Uterus (tissue), 4 donors: ENCODE data around the gene TTC29. TPM values are rescaled to one million over a fixed set of nuclear protein-coding genes. Genes with fewer than 3 reads are reported as not detected.
A peak's percentile ranks its signal among the peaks of the same experiment; 100 is the strongest.

ENCODE experiments used
- DNase-seq, 2 donors: peaks; one replicate each; pipeline ENCODE4 v3.0.0-alpha.2; 2019 to 2020
- H3K27ac ChIP-seq, 2 donors: fragments of 200-600 bp; sonication (generic); 1 replicate in 1 of 2; 2 replicates in 1 of 2; pipeline ENCODE4 v1.5.1; 2016 to 2018
- H3K27me3 ChIP-seq, 2 donors: fragments of 200-600 bp; sonication (generic); one replicate each; pipeline ENCODE4 v1.5.1; 2018 to 2019; ENCODE audit warnings: control low read depth in 1 of 2
- H3K36me3 ChIP-seq, 2 donors: fragments of 200-600 bp; sonication (generic); one replicate each; pipeline ENCODE4 v1.5.1; 2019; ENCODE audit warnings: control low read depth in 1 of 2
- H3K4me1 ChIP-seq, 2 donors: fragments of 200-600 bp; sonication (generic); one replicate each; pipeline ENCODE4 v1.5.1; 2018 to 2019; ENCODE audit warnings: control low read depth in 1 of 2
- H3K4me3 ChIP-seq, 2 donors: fragments of 200-600 bp; sonication (generic); 1 replicate in 1 of 2; 2 replicates in 1 of 2; pipeline ENCODE4 v1.5.1; 2018 to 2019; ENCODE audit warnings: mild to moderate bottlenecking in 1 of 2
- H3K9me3 ChIP-seq, 2 donors: fragments of 200-600 bp; sonication (generic); one replicate each; pipeline ENCODE4 v1.5.1; 2019; ENCODE audit warnings: control low read depth in 1 of 2
- CTCF ChIP-seq, 4 experiments: fragments of 200-600 bp in 2 of 4; fragments of 450-650 bp in 2 of 4; sonication (generic) in 2 of 4; IDR thresholded peaks; one replicate each; pipeline ENCODE4 v1.5.1; 2016 to 2019; ENCODE audit warnings: antibody characterized with exemption in 4 of 4, mild to moderate bottlenecking in 2 of 4, moderate library complexity in 1 of 4
- POLR2A ChIP-seq, 2 donors: fragments of 450-650 bp; IDR thresholded peaks; one replicate each; pipeline ENCODE4 v1.6.1; 2016; ENCODE audit warnings: antibody characterized with exemption in 2 of 2, mild to moderate bottlenecking in 1 of 2, moderate library complexity in 1 of 2
- intact Hi-C: fragments of 100-400 bp; cut with DNase I; formaldehyde crosslinking; loops from one replicate; pipeline ENCODE4 v1.15.1; 2023; ENCODE audit warnings: low total_unique reads
- total RNA-seq, 4 donors: library from RNA; depleted of rRNA in 3 of 4; stranded (reverse); fragments of >200 nt in 3 of 4; gene quantifications; one replicate each; pipeline versions ENCODE4 v1.1.0 to v1.2.4, GENCODE V29; 2014 to 2023
- donor health status: DM: yes; HTN: yes; CAD: no.

The TTC29 gene
- total RNA-seq, 4 donors from 2014 or later: 2.1 TPM; not detected in 3

DNA sequence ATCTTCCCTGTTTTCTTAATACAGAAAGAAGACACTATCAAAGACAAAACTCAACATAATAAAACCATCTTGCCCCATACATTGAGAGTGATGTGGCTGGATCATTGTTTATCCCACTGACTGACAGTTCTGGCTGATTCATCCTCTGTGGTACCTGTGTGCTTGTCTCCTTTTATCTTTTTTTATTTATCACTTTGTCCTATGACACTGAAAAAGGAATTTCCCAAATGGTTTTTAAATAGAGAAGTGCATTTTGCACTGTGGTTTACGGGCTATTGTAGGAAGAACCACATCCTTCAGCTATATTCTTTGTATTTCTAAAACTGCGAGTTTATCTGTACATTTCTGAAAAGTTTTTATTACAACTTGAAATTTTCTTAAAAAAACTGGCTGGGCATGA is 15.0 kb downstream of the TTC29 start:
- Histone ChIP-seq H3K4me1 (no peaks in the 10 kb centered on the region), H3K27me3 (no peaks in the 10 kb centered on the region), H3K27ac (no peak overlapping the region), H3K9me3 (no peaks in the 10 kb centered on the region), H3K4me3 (no peak overlapping the region), H3K36me3 (no peaks in the 10 kb centered on the region)
- no peak for DNase-seq
- intact Hi-C loops: no loop called here
- no peak for TF ChIP-seq CTCF (IDR thresholded peaks at IDR 0.05)
- no peak for TF ChIP-seq POLR2A (IDR thresholded peaks at IDR 0.05)

GRCh38 chr4:146927695-146928094 is 18.0 kb downstream of the TTC29 start:
- H3K27me3 ChIP-seq: no peaks in the 10 kb centered on the region
- H3K9me3 ChIP-seq: no peaks in the 10 kb centered on the region
- no peak for TF ChIP-seq POLR2A (IDR thresholded peaks at IDR 0.05)
- TF ChIP-seq CTCF (IDR thresholded peaks at IDR 0.05): no peak
- H3K27ac ChIP-seq: no peak overlapping the region
- no peak overlapping the region for H3K4me3 ChIP-seq
- no peaks in the 10 kb centered on the region for H3K4me1 ChIP-seq
- DNase-seq: no peak
- H3K36me3 ChIP-seq: no peaks in the 10 kb centered on the region
- intact Hi-C loops: no loop called here

- peak; percentile 28 to 55 (median 44) for TF ChIP-seq CTCF (IDR thresholded peaks at IDR 0.05)
- TF ChIP-seq POLR2A (IDR thresholded peaks at IDR 0.05): no peak
- H3K4me1 ChIP-seq: no peaks in the 10 kb centered on the region
- H3K36me3 ChIP-seq: no peaks in the 10 kb centered on the region
- H3K27me3 ChIP-seq: peaks cover 0 to 31% of the 10 kb centered on the region in 2 donors
- intact Hi-C loops: no loop called here
- DNase-seq: no peak
- H3K4me3 ChIP-seq: no peak overlapping the region
- H3K27ac ChIP-seq: no peak overlapping the region
- H3K9me3 ChIP-seq: no peaks in the 10 kb centered on the region
Measured at GRCh38 chr4:146916479-146917076, 29.1 kb downstream of the TTC29 start.

GRCh38 chr4:146915132-146915531 is 30.5 kb downstream of the TTC29 start:
- DNase-seq: no peak
- no peaks in the 10 kb centered on the region for H3K9me3 ChIP-seq
- H3K27ac ChIP-seq: no peak overlapping the region
- TF ChIP-seq CTCF (IDR thresholded peaks at IDR 0.05) (no peak), POLR2A (IDR thresholded peaks at IDR 0.05) (no peak)
- no peak overlapping the region for H3K4me3 ChIP-seq
- no peaks in the 10 kb centered on the region for H3K36me3 ChIP-seq
- peaks cover 0 to 26% of the 10 kb centered on the region in 2 donors for H3K27me3 ChIP-seq
- no peaks in the 10 kb centered on the region for H3K4me1 ChIP-seq
- intact Hi-C loops: no loop called here

DNA sequence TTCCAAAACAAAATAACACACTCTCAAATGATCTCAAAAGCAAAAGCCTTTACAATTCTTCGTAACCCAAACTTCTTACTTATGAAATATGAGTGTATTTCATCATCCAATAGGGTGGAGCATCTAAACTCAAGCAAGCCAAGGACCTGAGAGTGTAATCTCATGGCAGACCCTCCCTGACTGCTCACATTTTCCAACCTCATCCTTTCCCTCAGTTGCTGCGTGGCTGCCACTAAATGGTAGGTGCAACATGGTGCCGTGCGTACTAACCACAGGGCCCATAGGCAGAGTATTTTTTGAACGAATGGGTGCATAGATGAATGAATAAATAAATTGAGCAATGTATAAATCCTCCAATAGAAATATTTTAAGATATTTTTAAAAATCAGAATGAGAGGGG is 45.4 kb downstream of the TTC29 start:
- no peaks in the 10 kb centered on the region for H3K36me3 ChIP-seq
- no peak for TF ChIP-seq CTCF (IDR thresholded peaks at IDR 0.05)
- TF ChIP-seq POLR2A (IDR thresholded peaks at IDR 0.05): no peak
- intact Hi-C loops: no loop called here

More for the DNA sequence above, 45.4 kb downstream of the TTC29 start:
- Histone ChIP-seq H3K4me1 (no peaks in the 10 kb centered on the region), H3K27me3 (no peaks in the 10 kb centered on the region), H3K9me3 (no peaks in the 10 kb centered on the region), H3K4me3 (no peak overlapping the region), H3K27ac (no peak overlapping the region)
- DNase-seq: no peak
